ENCODE measurements around the gene THEM4.

GRCh38 chr1:151868486-151868885 lies 40.8 kb downstream of the THEM4 start:
- TF ChIP-seq POLR2A (IDR thresholded peaks at IDR 0.05) (no peak), CTCF (IDR thresholded peaks at IDR 0.05) (no peak)

Data from lower leg skin (tissue), 3 donors.